Measurements from ENCODE around the gene POU3F3. TPM values are rescaled to one million over a fixed set of nuclear protein-coding genes. Genes with fewer than 3 reads are reported as not detected.

The POU3F3 gene
- total RNA-seq = not detected

GRCh38 chr2:104853534-104854497 lies at the start of gene POU3F3:
TSS of gene POU3F3 (plus strand) at chr2:104854115. CDS start at chr2:104855511, 1,396 bp downstream.
- peak within 1 kb of the TSS; percentile 80 for H3K27ac Mint-ChIP-seq
- H3K9me3 Mint-ChIP-seq = no peaks in the 10 kb centered on the region
- peaks cover 74% of the 10 kb centered on the region for H3K27me3 Mint-ChIP-seq
- ATAC-seq (replicated peaks) = no peak
- H3K4me3 Mint-ChIP-seq = peak within 1 kb of the TSS; percentile 81
- peaks cover 31% of the 10 kb centered on the region for H3K36me3 Mint-ChIP-seq (ENCODE audit: low read depth)
- peaks cover 17% of the 10 kb centered on the region for H3K4me1 Mint-ChIP-seq

DNA sequence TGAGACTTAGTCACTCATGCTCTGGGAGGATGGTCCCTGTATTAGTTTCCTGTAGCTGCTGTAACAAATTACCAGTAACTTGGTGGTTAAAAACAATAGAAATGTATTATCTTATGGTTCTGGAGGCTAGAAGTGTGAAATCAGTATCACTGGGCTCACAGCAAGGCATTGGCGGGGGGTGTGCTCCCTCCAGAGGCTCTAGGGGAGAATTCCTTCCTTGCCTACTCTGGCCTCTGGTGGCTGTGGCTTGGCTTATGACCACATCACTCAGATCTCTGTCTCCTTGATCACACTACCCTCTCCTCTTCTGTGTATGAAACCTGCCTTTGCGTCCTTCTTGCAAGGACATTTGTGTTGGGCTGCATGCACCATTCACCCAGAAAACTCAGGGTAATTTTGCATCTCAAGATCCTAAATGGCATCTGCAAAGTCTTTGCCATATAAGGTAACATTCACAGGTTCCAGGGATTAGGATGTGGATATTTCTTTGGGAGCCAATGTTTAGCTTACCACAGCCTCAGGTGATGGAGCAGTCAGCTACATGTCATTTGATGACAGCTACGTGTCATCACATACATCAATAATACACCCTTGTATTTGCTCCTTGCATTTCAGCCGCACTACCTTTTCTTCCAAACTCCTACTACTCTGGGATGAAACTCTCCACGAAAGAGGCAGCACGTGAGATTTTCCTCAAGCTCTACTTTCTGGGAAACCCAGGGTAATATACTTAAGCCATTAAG lies 49.6 kb upstream of the POU3F3 start:
- H3K4me3 Mint-ChIP-seq = no peak overlapping the region
- peaks cover 3% of the 10 kb centered on the region for H3K27me3 Mint-ChIP-seq
- no peaks in the 10 kb centered on the region for H3K36me3 Mint-ChIP-seq (ENCODE audit: low read depth)
- H3K4me1 Mint-ChIP-seq = no peaks in the 10 kb centered on the region
- no peak overlapping the region for H3K27ac Mint-ChIP-seq
- peaks cover 5% of the 10 kb centered on the region for H3K9me3 Mint-ChIP-seq
- ATAC-seq (replicated peaks) = no peak

DNA sequence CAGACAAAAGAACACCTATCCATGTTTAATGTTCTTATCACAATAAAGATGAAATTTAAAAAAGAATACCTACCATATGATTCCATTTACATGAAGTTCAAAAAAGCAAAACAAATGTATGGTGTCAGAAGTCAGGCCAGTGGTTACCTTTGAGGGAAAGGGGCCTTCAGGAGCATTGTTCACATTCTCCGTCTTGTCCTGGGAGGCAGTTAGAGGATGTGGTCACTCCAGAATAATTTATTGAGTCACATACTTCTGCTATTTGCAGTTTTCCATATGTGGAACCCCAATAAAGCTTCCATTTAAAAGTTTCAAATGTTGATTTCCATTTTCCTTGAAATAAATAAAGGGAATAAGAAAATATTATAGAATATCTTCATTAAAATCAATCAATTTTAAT lies 41.6 kb upstream of the POU3F3 start:
- no peaks in the 10 kb centered on the region for H3K27me3 Mint-ChIP-seq
- H3K9me3 Mint-ChIP-seq = no peaks in the 10 kb centered on the region
- no peak overlapping the region for H3K27ac Mint-ChIP-seq
- no peak for ATAC-seq (replicated peaks)
- H3K36me3 Mint-ChIP-seq (ENCODE audit: low read depth) = no peaks in the 10 kb centered on the region
- no peaks in the 10 kb centered on the region for H3K4me1 Mint-ChIP-seq
- H3K4me3 Mint-ChIP-seq = no peak overlapping the region

DNA sequence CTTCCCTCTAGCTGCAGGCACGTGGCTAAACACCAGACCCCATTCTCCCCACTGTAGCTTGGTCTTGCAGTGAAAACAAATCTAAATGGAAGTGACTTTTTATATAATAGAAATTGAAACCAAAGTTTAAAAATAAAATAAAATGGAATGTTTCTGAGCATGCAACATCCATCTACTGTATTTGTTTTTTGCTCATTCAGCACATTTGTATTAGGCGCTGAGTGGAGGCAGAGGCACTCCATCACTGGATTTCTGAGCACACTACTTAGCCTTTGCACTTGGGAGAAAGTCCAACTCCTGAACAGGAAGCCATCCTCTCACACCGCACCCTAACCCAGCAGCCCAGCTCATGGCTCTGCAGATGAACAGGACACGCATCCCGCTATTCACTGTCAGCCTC lies 37.8 kb upstream of the POU3F3 start:
- no peaks in the 10 kb centered on the region for H3K4me1 Mint-ChIP-seq
- H3K27ac Mint-ChIP-seq = no peak overlapping the region
- no peaks in the 10 kb centered on the region for H3K9me3 Mint-ChIP-seq
- ATAC-seq (replicated peaks) = no peak
- H3K27me3 Mint-ChIP-seq = peaks cover 5% of the 10 kb centered on the region
- H3K36me3 Mint-ChIP-seq (ENCODE audit: low read depth) = no peaks in the 10 kb centered on the region
- no peak overlapping the region for H3K4me3 Mint-ChIP-seq

- no peaks in the 10 kb centered on the region for H3K36me3 Mint-ChIP-seq (ENCODE audit: low read depth)
- no peak for ATAC-seq (replicated peaks)
- no peak overlapping the region for H3K27ac Mint-ChIP-seq
- peaks cover 5% of the 10 kb centered on the region for H3K27me3 Mint-ChIP-seq
- no peaks in the 10 kb centered on the region for H3K4me1 Mint-ChIP-seq
- H3K4me3 Mint-ChIP-seq = no peak overlapping the region
- H3K9me3 Mint-ChIP-seq = no peaks in the 10 kb centered on the region
Observed at GRCh38 chr2:104818264-104818663, 35.7 kb upstream of the POU3F3 start.

DNA sequence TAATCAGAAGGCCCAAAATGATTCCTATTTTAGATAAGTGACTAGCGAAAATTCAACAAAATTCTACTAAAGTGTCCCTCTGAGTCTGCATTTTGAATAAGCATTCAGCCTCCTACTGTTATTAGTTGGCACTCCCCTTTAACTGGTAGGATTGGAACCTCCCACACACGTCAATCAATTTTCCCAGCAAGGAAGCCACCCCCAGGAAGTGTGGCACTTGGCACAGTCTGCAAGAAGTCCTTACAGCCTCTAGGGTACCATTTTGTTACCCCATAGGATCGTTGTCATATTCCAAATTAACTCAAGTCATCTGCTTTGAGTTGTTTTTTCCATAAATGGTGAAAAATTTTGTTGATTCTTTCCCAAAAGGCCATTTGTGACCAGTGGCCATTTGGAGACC lies 33.8 kb upstream of the POU3F3 start:
- no peaks in the 10 kb centered on the region for H3K4me1 Mint-ChIP-seq
- H3K27me3 Mint-ChIP-seq = peaks cover 5% of the 10 kb centered on the region
- no peak overlapping the region for H3K4me3 Mint-ChIP-seq
- no peak for ATAC-seq (replicated peaks)
- H3K9me3 Mint-ChIP-seq = no peaks in the 10 kb centered on the region
- H3K36me3 Mint-ChIP-seq (ENCODE audit: low read depth) = no peaks in the 10 kb centered on the region
- no peak overlapping the region for H3K27ac Mint-ChIP-seq

GRCh38 chr2:104825124-104825865 lies 28.6 kb upstream of the POU3F3 start:
- H3K4me1 Mint-ChIP-seq = no peaks in the 10 kb centered on the region

DNA sequence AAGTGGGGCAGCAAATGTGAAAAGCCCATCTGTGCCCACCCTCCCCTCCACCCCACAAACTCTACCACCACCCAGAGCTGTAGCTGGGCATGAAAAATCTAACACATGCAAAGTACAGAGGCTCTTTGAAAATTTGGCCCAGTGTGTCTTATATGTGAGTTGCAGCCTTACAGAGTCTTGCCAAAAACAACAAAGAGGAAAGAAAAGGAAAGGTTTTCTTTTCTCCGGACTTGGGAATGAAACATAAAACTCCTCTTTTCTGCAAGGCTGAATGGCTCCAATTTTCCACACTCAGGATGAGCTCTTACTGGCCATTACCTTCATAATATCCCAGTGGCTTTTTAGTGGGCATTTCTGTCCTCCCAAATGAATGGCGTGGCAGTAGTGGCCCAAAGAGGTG lies 27.9 kb upstream of the POU3F3 start:
- no peak overlapping the region for H3K4me3 Mint-ChIP-seq
- peaks cover 12% of the 10 kb centered on the region for H3K27me3 Mint-ChIP-seq
- no peak for ATAC-seq (replicated peaks)
- H3K4me1 Mint-ChIP-seq = no peaks in the 10 kb centered on the region
- no peaks in the 10 kb centered on the region for H3K9me3 Mint-ChIP-seq
- no peak overlapping the region for H3K27ac Mint-ChIP-seq
- no peaks in the 10 kb centered on the region for H3K36me3 Mint-ChIP-seq (ENCODE audit: low read depth)

More at GRCh38 chr2:104825124-104825865, 28.6 kb upstream of the POU3F3 start:
- Mint-ChIP-seq H3K9me3 (no peaks in the 10 kb centered on the region), H3K36me3 (ENCODE audit: low read depth) (no peaks in the 10 kb centered on the region), H3K4me3 (no peak overlapping the region), H3K27me3 (peaks cover 12% of the 10 kb centered on the region), H3K27ac (no peak overlapping the region)
- ATAC-seq (replicated peaks) = no peak

GRCh38 chr2:104831742-104832141 lies 22.2 kb upstream of the POU3F3 start:
- Mint-ChIP-seq H3K4me3 (no peak overlapping the region), H3K4me1 (no peaks in the 10 kb centered on the region), H3K36me3 (ENCODE audit: low read depth) (no peaks in the 10 kb centered on the region), H3K9me3 (no peaks in the 10 kb centered on the region), H3K27me3 (peaks cover 22% of the 10 kb centered on the region), H3K27ac (no peak overlapping the region)
- ATAC-seq (replicated peaks) = no peak

DNA sequence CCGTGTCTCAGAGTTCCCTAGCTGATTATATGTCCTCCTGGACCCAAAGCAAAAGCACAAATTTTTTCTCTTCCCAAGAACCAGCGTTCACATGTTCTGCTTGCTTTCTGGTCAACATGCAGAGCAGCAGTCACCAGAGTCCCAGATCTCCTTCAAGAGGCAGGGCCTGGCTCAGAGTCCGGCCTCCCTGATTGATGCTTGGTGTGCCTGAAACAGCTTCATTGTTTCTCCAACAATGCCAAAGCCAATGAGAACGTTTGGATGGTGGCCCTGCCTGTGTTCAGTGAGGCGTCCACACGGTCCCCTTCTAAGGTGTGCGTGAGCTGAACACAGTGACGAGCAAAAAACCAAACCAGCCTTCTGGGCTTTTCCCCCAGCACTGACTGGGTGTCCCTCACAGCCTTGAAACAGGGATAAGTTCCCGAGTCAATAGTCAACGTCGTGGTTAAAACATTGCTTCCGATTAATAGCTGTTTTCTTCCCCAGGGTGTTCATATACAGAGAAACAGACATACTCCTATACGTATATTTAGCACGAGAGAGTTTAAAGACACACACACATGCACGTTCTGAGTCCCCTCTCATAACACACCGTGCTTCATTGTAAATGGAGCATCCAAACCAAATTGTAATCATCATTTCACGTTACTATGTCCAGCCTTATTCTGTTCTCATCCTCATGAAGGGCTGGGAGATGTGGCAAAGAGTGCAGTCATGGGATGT lies 19.3 kb upstream of the POU3F3 start:
- no peak for ATAC-seq (replicated peaks)
- H3K27me3 Mint-ChIP-seq = peaks cover 19% of the 10 kb centered on the region
- H3K4me1 Mint-ChIP-seq = no peaks in the 10 kb centered on the region
- H3K9me3 Mint-ChIP-seq = no peaks in the 10 kb centered on the region
- H3K27ac Mint-ChIP-seq = no peak overlapping the region
- H3K36me3 Mint-ChIP-seq (ENCODE audit: low read depth) = no peaks in the 10 kb centered on the region
- no peak overlapping the region for H3K4me3 Mint-ChIP-seq

DNA sequence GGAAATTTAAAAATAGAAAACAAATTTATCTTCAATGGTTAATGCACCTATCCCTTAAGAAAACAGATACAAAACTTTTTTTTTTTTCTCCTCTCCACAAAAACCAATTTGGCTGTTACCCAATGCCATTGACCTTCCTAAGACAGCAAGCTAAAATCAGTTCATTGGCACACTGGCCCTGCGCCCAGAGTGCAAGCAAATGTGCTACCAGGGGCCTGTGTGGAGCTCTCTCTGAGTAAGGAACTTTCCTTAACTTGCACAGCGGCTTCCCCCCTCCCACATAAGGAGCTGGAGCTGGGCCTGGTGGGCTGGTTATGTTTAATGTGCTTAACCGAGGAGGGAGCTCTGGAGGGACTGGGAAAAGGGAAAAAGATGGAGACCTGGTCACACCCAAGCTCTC lies 17.6 kb upstream of the POU3F3 start:
- H3K36me3 Mint-ChIP-seq (ENCODE audit: low read depth) = no peaks in the 10 kb centered on the region
- H3K4me3 Mint-ChIP-seq = no peak overlapping the region
- no peak for ATAC-seq (replicated peaks)
- H3K4me1 Mint-ChIP-seq = no peaks in the 10 kb centered on the region
- H3K9me3 Mint-ChIP-seq = no peaks in the 10 kb centered on the region
- H3K27ac Mint-ChIP-seq = no peak overlapping the region
- peaks cover 17% of the 10 kb centered on the region for H3K27me3 Mint-ChIP-seq

DNA sequence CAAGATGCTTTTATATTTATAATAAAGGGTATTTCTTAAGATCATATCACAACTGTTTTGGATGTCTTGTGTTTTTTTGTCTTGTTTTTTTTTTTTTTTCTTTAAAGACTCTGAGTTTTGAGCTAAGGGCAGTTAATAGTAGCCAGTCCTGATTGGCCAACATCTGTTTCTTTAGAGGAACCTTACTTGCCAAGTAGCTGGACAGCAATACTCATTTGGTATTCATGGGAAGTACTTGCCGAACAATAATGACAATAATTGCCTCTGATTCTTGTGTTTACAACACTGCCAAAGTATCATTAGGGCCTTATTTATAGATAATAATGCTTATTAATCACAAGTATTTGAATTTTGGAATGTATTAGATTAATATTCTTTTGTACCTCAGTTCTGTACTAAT lies 17.1 kb upstream of the POU3F3 start:
- Mint-ChIP-seq H3K27ac (no peak overlapping the region), H3K9me3 (no peaks in the 10 kb centered on the region), H3K27me3 (peaks cover 22% of the 10 kb centered on the region), H3K36me3 (ENCODE audit: low read depth) (no peaks in the 10 kb centered on the region), H3K4me1 (no peaks in the 10 kb centered on the region), H3K4me3 (no peak overlapping the region)
- no peak for ATAC-seq (replicated peaks)

DNA sequence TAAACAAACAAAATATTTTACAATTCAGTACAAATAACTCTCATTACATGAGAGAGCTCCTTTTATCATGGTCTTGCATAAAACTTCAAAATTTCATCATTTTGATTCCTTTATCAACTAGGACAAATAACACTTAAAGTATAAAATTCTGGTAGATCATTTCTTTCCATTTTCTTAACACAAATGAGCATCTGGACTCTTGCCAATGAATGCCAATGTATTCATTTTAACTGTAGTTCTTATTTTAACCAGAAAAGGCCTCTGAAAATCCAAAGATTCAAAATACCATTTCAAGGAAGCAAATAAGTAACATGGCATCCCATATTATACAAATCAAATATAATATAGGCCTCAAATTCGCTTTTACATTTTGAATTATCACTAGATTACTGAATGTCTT lies 13.8 kb upstream of the POU3F3 start:
- H3K4me1 Mint-ChIP-seq = peaks cover under 1% of the 10 kb centered on the region
- no peak overlapping the region for H3K4me3 Mint-ChIP-seq
- no peaks in the 10 kb centered on the region for H3K36me3 Mint-ChIP-seq (ENCODE audit: low read depth)
- no peak for ATAC-seq (replicated peaks)
- no peak overlapping the region for H3K27ac Mint-ChIP-seq
- H3K9me3 Mint-ChIP-seq = no peaks in the 10 kb centered on the region
- peaks cover 21% of the 10 kb centered on the region for H3K27me3 Mint-ChIP-seq

Data from activated T-helper 17 cell treated with anti-CD3 and anti-CD28 coated beads, Interleukin-2, amount 50 U/mL, for 72 hours (primary cell).